GM19193 (cell line): ENCODE measurements around the gene ZP3.

Experiments
- POLR2A ChIP-seq: IDR thresholded peaks from 4 replicates; pipeline ENCODE4 v1.6.1; 2011; ENCODE audit not compliant: insufficient read depth, insufficient read length; ENCODE audit errors: extremely low read depth

Gene ZP3

GRCh38 chr7:76424413-76425111, at the start of gene ZP3:
Gene ZP3 (plus strand): TSS chr7:76424950. CDS start chr7:76424965, 15 bp downstream.
- TF ChIP-seq POLR2A, result no peak

GRCh38 chr7:76375251-76375650, 49.5 kb upstream of the ZP3 start:
- TF ChIP-seq POLR2A, result no peak

- TF ChIP-seq POLR2A, result no peak
Observed at GRCh38 chr7:76377186-76377918, 47.4 kb upstream of the ZP3 start.

GRCh38 chr7:76380623-76380966, 44.2 kb upstream of the ZP3 start:
- TF ChIP-seq POLR2A, result no peak

- TF ChIP-seq POLR2A, result no peak
Observed at GRCh38 chr7:76381814-76382213, 42.9 kb upstream of the ZP3 start.

- no peak for TF ChIP-seq POLR2A
Observed at GRCh38 chr7:76383089-76383944, 41.4 kb upstream of the ZP3 start.

- TF ChIP-seq POLR2A, result no peak
Observed at GRCh38 chr7:76386691-76387260, 38.0 kb upstream of the ZP3 start.

GRCh38 chr7:76390092-76390491, 34.7 kb upstream of the ZP3 start:
- TF ChIP-seq POLR2A, result no peak

- no peak for TF ChIP-seq POLR2A
Observed at GRCh38 chr7:76392531-76393115, 32.1 kb upstream of the ZP3 start.

GRCh38 chr7:76393116-76394031, 31.4 kb upstream of the ZP3 start:
- peak; percentile 72 for TF ChIP-seq POLR2A

- no peak for TF ChIP-seq POLR2A
Observed at GRCh38 chr7:76394957-76395356, 29.8 kb upstream of the ZP3 start.

GRCh38 chr7:76395965-76396726, 28.6 kb upstream of the ZP3 start:
- TF ChIP-seq POLR2A, result no peak

GRCh38 chr7:76396864-76397263, 27.9 kb upstream of the ZP3 start:
- no peak for TF ChIP-seq POLR2A

GRCh38 chr7:76397409-76398183, 27.2 kb upstream of the ZP3 start:
- TF ChIP-seq POLR2A, result no peak
